Measurements from ENCODE around the gene CAPN9.

The CAPN9 gene

DNA sequence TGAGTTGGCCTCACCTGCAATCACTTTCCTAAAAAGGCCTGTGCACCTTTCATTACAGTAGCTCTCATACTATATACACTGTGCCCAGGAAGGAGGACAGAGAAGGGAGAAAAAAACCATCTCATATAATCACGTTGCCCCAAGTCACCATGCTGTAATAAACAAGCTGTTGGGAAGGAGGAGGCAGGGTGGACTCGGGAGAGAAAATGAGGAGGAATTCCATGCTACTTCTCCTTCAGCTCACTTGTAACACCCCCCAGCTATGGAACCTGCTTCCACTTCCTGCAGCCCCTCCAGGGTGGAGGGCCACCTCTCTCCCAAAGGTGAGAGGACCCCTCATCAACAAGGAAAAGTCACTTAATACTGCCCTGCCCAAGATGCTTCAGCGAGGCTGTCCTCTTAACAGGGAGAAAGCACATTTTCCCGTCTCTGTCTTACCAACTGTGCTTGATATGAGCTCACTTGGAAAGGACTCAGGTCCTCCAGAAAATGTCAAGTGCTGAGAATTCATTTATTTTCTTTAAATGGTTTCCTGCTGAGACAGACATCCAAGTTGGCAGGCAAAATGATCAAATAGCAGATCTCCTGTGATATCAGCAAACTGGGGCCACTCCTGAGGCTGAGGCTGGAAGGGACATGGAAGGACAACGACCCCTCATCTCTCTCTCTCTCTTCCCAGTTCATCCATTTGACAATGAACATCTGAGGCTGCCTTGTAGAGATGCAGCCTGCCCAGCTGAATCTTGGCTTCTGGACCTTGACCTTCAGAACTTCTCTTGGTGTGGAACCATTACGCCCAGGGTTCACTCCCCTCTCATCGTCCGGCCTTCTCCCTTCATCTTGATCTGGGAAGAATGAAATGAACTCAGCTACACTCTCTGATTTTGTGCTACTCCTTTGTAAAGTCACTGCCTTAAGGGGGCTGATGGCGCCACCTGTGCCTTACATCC is 54.0 kb downstream of the CAPN9 start:
- no peak for DNase-seq

DNA sequence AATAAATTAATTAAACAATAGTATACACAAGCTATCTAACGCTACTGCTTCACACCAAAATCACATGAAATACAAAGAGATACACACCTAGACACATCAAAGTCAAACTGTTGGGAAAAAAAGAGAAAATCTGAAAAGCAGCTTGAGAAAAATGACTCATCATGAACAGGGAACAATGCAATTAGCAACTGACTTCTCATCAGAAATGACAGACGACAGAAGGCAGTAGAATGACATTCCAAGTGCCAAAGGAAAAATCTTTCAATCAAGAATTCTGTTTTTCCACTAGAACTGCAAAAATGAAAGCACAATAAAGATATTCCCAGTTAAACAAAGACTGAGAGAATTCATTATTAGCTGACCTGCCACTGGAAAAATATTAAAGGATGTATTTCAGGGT is 57.2 kb downstream of the CAPN9 start:
- no peak for DNase-seq

DNA sequence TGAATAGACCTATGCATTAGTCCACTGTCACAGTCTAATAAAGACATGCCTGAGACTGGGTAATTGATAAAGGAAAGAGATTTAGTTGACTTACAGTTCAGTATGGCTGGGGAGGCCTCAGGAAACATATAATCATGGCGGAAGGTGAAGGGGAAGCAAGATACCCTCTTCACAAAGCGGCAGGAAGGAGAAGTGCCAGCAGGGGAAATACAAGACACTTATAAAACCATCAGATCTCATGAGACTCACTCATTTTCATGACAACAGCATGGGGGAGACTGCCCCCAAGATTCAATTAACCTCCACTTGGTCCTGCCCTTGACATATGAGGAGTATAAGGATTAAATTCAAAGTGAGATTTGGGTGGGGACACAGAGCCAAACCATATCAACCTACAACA is 59.4 kb downstream of the CAPN9 start:
- no peak for DNase-seq

DNA sequence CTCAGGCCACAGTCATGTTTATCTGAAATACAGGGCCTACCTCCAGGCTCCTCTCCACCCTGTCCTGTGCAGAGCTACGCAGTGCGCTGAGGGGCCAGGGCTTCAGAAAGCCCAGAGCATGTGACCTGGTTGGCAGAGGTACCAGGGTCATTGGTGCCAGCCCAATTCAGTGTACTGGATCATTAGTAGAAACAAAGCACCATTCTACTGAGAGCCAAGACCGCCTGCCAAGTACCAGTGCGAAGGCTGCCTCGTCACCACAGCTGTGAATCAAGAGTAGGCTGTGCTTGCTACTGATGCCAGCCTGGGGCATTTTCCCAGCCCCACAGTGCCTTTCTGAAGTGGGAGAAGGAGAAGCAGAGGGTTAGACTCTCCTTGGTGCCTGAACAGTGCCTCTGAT is 59.8 kb downstream of the CAPN9 start:
- DNase-seq: no peak

DNA sequence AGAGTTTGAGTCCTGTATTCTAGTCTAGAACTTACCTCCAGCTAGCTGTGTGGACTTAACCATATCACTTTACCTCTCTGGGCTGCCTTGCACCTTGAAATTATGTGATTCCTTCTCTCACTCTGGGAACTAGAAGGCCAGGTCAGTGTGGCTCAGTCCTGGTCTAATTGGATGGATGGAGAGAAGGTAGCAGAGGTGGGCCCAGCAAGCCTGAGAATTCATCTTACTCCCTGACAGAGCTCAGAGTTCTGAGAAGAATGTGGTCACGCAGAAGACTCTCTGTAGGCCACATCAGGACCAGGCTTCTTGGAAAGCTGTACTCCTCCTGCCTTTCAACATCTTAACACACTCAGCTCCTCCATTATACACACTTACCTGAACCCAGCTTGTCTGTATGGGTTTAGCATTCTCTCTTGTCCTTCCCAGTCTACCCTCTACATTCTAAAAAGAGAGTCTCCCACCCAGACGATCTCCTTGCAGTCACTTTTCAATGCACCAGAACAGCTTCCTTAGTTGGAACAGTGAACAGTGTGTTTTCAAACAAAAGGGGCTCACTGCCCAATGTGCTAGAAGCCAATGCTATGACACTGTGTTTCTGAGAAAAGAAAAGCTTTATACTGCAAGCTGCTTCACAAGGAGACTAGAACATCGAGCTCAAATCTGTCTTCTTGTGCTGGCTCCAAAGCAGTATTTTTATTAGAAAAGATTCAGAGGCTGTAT is 60.5 kb downstream of the CAPN9 start:
- no peak for DNase-seq

DNA sequence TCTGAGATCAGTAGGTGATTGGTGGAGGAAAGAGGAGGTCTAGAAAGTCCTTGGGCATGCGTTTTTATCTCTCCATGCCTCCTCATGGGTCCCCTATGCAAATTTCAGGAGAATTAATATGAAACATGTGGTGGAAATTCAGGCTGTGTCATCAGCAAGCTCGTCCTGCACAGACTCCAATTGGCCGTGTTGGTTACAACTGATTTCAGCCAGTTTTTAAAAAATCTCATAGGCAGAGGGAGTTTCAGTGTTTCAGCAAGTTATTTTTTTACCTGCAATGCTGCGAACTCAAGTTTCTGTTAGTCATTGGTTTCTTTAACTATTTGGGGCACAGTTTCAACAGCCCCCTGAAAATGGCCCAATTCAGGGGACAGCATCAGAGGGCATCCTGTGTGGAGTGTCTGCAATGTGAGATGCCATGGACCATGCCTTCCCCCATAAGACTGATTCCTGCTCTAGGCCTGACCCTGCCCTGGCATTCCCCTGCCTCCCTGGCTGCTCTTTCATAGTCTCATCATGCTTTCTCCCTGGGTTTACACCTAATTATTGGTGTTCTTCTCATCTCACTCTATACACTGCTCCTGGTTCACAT is 61.2 kb downstream of the CAPN9 start:
- DNase-seq: no peak

DNA sequence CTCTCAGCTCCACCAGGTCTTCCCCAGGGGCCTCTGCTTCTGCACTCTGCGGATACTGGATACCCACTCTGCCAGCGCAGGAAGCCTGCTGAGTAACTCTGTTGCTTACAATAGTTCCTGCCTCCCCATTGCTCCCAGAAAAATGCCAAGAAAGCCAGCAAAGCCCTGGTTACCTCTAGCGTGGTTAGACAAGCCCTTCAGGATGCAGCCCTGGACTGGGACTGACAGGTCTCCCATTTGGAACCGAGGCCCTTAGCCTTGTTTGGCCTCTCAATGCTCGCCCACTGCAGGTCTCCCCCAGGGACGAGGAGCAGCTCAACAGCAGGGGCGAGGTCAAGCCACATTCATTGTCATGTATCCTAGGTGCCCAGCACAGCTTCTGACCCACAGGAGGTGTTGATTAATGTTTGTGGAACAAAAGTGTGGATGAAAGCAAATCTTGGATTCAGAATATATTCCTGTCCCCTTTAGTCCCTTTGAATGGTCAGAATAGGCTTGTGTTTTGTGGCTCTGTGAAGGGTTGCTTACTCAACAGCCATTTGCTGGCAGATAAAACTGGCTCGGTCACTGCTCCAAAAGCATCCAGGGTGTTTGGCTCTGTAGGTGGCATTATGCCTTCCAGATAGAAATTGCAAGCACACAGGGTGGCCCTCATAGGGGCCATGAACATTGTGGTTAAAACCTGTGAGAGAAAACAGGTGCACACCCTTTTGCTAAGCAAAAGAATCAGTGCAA is 62.2 kb downstream of the CAPN9 start:
- no peak for DNase-seq

DNA sequence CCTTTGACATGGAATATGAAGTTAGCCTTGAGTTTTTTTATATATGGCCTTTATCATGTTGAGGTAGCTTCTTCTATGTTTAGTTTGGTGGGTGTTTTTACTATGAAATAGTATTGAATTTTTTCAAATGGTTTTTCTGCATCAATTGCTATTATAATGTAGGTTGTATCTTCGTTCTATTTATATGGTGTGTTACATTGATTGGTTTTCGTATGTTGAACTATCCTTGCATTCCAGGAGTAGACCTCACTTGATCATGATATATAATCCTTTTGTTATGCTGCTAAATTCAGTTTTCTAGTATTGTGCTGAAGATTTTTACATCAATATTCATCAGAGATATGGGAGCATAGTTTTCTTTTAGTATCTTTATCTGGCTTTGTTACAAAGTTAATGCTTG is 65.4 kb downstream of the CAPN9 start:
- DNase-seq: no peak

DNA sequence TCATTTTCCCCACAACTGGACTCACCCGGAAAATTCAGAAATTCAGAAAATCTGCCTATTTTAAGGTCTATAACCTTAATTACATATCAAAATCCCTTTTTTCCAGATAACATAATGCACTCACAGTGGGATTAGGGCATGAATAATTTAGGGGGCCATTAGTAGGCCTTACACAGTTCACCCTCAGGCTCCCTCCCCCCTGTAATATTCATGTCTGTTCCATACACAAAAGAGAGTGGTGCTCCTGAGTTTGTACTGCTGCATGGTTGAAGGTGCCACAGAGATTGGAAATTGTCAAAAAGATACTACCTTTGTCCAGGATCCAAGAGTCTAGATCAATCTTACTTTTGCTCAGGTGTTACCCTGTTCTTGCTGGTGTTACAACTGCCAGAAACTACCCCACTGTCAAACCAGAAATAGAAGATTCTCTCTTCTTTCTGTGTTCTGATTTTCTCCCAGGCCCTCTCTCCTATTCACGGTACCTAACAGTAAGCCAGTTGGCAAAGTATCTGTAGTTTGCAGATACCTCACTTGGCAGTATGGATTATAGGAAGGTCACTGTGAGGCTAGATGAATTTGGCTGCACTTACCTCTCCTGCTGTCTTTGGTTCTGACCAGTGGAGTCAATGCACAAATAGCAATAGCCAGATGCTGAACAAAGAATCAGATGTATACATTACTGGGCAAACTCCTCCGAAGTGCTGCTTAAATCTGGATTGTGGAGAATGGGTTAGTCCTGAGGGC is 67.9 kb downstream of the CAPN9 start:
- no peak for DNase-seq

DNA sequence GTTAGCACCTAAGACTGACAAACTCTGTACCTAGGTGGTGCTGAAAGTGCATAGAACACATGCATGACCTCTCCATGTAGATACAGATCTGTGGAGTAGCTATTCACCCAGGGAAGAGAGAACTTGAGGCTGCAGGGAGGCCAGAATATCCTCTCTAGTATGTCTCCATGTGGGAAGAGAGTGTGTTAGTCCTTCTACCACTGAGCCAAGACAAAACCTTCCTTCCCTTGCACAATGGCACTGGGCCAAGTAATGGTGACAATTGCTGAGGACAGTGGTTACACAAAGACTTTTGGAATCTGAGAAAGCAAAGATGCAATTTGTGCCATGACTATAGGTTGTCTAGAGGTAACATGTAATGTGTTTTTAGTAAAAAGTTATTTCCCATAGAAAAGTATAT is 68.8 kb downstream of the CAPN9 start:
- no peak for DNase-seq

DNA sequence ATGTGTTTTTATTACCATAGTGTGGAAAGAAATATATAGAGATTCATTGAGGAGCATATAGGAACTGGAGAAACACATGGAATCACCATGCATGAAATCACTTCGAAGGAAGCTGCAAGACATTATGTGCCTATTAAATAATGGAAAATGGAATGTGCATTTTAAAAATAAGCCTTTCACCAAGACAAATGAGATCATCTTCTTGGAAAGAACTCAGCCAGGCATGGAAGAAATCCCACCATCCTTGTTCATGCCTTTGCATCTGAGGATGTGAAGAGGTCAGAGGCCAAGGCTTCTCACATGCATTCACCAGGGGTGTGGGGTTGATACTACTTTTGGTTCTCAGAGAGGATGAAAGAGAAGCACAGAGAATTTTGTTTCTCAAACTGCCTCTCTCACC is 71.2 kb downstream of the CAPN9 start:
- DNase-seq: no peak

DNA sequence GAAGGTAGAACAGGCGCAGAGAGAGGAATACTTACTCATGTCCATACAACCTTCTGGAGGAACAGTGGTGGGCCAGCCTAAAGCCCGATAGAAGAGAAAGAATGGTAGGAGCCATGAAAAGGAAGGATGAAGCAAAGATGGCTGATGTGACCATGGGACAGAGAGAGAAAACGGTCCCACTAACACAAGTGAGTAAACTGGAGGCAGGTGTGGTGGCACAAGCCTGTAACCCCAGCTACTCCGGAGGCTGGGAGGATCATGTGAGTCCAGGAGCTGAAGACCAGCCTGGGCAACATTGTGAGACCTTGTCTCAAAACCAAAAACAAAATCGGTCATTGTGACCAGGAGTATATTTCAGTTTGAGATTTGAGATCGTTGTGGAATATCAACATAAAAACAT is 71.7 kb downstream of the CAPN9 start:
- DNase-seq: no peak

DNA sequence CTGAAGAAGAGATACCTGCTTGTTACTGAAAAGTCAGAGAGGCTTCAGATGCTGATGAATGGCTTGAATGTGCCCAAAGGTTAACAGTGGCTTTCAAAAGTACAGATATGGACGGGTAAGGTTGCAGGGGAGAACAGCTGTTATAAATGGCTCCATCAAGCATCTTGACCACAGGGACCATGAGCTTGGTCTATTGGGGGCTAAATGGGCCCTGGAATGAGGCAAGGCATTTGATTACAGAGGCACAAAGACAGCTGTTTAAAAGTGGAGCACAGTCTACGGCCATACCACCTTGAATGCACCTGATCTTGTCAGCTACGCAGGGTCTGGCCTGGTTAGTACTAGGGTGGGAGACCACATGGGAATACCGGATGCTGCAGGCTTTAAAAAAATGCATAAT is 72.8 kb downstream of the CAPN9 start:
- no peak for DNase-seq

DNA sequence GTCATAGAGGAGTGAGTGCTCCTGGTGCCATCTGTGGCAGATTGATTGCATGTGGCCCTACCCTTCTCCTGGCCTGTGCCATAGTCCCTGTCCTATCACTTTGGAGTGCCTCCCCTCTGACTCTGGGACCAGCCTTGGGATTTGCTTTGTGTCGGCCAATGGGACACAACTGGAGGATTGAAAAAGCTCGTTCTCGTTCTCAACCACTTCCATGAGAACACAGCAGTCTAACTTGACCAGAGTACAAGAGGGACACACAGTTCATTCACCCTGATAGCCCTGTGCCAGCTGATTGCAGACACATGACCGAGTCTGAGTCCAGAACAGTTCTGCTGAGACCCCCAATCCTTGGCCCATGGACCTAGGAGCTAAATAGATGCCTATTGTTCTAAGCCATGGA is 73.4 kb downstream of the CAPN9 start:
- DNase-seq: no peak

DNA sequence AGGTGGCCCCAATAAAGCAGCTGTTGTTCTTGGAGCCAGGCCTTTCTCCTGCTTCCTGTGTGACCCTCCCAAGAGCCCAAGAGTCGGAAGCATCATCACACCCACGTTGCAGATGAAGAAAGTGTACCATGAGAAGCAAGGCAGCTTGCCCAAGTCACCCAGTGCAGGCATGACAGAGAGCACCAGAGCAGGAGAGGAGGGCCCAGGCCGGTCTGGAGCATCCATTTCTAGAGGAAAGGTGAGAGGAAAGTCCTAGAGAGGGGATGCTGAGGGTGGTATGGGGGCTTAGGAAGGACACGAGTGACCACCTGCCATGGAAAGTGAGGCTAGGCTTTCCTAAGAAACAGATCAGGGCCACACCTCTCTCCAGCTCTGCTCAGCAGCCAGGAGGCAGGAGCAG is 74.2 kb downstream of the CAPN9 start:
- DNase-seq: no peak

DNA sequence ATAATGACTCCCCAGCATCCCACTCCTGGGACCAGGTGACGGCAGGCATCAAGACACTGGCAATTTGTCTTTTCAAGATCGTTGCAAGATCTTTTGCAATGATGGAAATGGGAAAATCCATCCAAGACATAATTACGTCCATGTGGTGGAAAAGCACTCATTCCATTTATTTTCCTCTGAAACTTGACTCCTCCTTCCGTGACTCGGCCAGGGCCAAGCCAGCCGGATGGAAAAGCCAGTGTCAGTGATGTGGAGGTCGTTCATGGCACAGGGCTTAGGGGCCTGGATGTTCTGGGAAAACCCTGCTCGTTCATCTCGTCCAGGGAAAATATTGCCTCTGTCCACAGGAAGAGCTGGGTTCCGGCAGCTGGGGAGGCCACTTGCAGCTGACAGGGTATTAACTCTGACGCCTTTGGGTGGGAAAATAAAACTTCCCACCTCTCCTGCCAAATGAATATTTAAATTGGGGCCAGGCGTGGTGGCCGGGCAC is 74.9 kb downstream of the CAPN9 start:
- no peak for DNase-seq

DNA sequence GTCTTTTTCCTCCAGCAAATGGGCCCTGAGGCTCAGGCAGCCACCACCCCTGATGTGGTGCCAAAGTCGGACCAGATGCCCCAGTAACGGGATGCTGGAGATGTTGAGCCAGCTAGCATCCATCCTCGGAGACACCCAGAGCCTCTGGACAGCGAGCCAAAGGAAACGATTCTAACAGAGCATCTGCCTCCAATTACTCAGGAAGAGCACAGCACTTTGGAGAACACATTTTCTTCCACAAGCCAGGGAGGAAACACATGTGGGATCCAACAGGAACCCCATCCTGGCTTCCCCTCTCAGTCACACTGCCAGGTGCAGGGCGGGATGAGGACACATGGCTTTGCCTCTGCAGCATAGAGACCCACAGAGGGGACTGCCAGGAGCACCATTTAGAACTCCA is 76.2 kb downstream of the CAPN9 start:
- DNase-seq: no peak

DNA sequence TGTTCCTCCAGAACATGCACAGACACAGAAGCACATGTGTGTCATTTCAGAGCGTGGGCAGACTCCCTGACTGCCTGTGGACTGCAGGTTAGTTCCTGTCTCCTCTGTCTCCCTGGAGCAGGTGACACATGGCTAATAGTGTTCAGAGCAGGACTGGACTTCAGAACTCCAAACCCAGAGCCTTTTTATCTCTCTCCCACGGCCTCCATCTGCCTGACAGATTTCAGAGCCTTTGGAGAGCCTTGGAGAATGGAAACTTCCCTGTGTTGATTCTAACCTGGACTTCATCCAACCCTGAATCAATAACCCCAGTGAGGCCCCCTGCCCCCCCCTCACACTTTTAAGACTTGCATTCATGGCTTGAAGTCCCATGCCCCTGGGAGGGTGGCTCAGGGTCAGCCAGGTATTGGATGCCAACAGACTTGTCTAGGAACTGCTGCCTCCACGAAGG is 76.8 kb downstream of the CAPN9 start:
- DNase-seq: no peak

DNA sequence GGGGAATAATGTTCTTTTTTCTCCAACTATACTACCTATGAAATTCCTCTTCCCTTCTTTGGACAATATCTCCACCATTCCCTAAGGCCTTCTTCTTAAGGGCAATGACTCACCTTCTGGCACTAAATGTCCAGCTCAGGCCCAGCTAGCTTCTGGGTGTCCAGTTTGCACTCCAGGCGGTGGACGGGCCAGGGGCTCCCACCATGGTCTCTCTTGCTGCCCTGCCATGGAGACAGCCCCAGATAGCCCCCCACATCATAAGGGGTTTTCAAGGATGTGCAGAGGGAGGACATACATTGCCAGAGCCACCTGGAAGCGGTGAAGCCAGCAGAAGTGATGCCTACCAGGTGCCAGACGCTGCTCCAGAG is 77.3 kb downstream of the CAPN9 start:
- no peak for DNase-seq

DNA sequence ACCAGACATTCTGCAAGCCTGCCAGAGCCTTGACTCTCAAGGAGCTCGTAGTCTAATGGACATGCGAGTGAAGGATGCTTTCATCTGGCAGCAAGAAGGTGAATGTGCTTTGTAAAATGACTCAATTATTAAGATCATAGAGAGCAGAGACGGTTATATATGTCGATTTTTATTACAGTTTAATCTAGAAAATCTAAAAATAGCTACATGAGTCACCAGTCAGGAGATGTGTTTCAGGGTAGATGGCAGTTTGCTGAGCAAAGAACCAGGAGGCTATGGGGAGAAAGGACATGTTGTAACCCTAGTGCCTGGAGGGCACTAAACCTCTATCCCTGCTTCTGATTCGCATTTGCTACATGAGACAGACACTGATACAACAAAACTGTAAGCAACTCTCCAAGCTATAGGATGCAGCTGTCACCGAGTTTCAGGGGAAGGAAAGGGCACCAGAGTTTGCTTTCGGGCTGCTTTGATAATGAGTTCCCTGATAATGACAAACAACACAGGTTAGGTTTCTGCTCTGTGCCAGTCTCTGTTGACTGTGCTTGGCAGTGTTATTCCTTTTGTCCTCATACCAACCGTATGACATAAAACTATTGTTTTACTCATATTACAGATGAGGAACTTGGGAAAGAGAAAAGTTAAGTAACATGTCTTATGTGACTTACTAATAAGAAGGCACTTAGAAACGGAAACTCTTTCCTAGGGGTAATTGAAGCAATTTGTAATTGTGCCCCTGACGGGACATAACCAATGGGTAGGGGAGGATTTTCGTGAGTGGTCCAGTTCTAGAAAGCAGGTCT is 77.9 kb downstream of the CAPN9 start:
- peak; percentile 70 to 88 (median 86) for DNase-seq

DNA sequence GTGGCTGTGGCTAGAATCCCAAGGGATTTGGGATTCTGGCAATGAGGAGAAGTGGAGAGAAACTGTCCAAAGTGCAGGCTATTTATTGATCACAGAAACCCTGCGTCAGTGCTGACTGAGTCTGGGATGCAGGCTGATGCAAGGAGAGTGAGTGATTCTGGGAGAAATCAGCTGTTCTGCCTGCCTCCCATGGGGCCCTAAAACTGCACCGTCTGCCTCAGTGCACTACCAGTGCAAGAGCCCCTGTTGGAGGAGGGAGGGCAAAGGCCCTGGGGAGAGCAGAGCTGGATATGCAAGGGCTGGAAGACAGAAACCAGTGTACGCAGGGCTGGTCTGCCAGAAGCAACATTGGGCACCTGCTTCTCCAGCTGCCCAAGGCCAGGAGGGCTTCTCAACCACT is 78.6 kb downstream of the CAPN9 start:
- DNase-seq: no peak

All from suppressor macrophage treated with lipopolysaccharide for 1 hour (primary cell).